Fibroblast of pulmonary artery (primary cell): ENCODE results near the gene TNNT3.

Experiments used
- DNase-seq: peaks from one replicate; pipeline ENCODE4 v3.0.0-alpha.2; 2010; ENCODE audit warnings: low read depth
- H3K4me3 ChIP-seq: replicated peaks from 2 replicates; pipeline ENCODE4 v1.5.1; 2011; ENCODE audit warnings: low read depth, mild to moderate bottlenecking, control low read depth, low read length, moderate library complexity
- CTCF ChIP-seq: IDR thresholded peaks from 2 replicates; pipeline ENCODE4 v1.5.1; 2011; ENCODE audit warnings: mild to moderate bottlenecking, control low read depth, low read length, inconsistent platforms; ENCODE audit errors: missing control alignments

The TNNT3 gene

GRCh38 chr11:1935156-1936071 lies 15.9 kb downstream of the TNNT3 start:
- H3K4me3 ChIP-seq = no peak overlapping the region
- no peak for DNase-seq
- TF ChIP-seq CTCF = no peak

GRCh38 chr11:1936072-1936780 lies 16.7 kb downstream of the TNNT3 start:
- DNase-seq = no peak
- no peak overlapping the region for H3K4me3 ChIP-seq
- TF ChIP-seq CTCF = no peak

- TF ChIP-seq CTCF = no peak
These were observed 17.5 kb downstream of the TNNT3 start for GRCh38 chr11:1936781-1937615.

GRCh38 chr11:1937616-1938342 lies 18.3 kb downstream of the TNNT3 start:
- no peak for DNase-seq
- no peak for TF ChIP-seq CTCF

More at GRCh38 chr11:1936781-1937615, 17.5 kb downstream of the TNNT3 start:
- H3K4me3 ChIP-seq = no peak overlapping the region
- no peak for DNase-seq

GRCh38 chr11:1938343-1939005 lies 19.0 kb downstream of the TNNT3 start:
- no peak for DNase-seq

More at GRCh38 chr11:1937616-1938342, 18.3 kb downstream of the TNNT3 start:
- H3K4me3 ChIP-seq = no peak overlapping the region

More at GRCh38 chr11:1938343-1939005, 19.0 kb downstream of the TNNT3 start:
- TF ChIP-seq CTCF = no peak
- no peak overlapping the region for H3K4me3 ChIP-seq
